ENCODE results near the gene UQCRH.
"Not testable (repeated sequence)": the region's sequence is repeated elsewhere in the genome, so short reads cannot be mapped to it uniquely, and the experiment has no call there.

UQCRH gene

GRCh38 chr1:46334030-46334384 is 30.5 kb downstream of the UQCRH start:
- DNase-seq, result no peak

- DNase-seq, result no peak
Measured at GRCh38 chr1:46335081-46335480, 31.6 kb downstream of the UQCRH start.

GRCh38 chr1:46337409-46337808 is 33.9 kb downstream of the UQCRH start:
- not testable (repeated sequence) for DNase-seq

- peak; percentile 79 for DNase-seq
Measured at GRCh38 chr1:46340404-46341221, 37.1 kb downstream of the UQCRH start, which contains the start of gene NSUN4. NSUN4 (plus strand) TSS chr1:46340807; CDS start chr1:46340827, 20 bp downstream.

- DNase-seq, result no peak
Measured at GRCh38 chr1:46341222-46342083, 38.0 kb downstream of the UQCRH start.

GRCh38 chr1:46342084-46342656 is 38.7 kb downstream of the UQCRH start:
- no peak for DNase-seq

- no peak for DNase-seq
Measured at GRCh38 chr1:46342677-46343350, 39.3 kb downstream of the UQCRH start.

GRCh38 chr1:46343351-46343695 is 39.8 kb downstream of the UQCRH start:
- no peak for DNase-seq

GRCh38 chr1:46343705-46344104 is 40.2 kb downstream of the UQCRH start:
- no peak for DNase-seq

GRCh38 chr1:46344481-46344880 is 41.0 kb downstream of the UQCRH start:
- DNase-seq, result no peak

GRCh38 chr1:46345281-46345680 is 41.8 kb downstream of the UQCRH start:
- DNase-seq, result no peak

- DNase-seq, result no peak
Measured at GRCh38 chr1:46352363-46352762, 48.9 kb downstream of the UQCRH start.

- DNase-seq, result not testable (repeated sequence)
Measured at GRCh38 chr1:46355920-46356319, 52.4 kb downstream of the UQCRH start.

GRCh38 chr1:46362158-46362557 is 58.7 kb downstream of the UQCRH start:
- no peak for DNase-seq

GRCh38 chr1:46363121-46363520 is 59.6 kb downstream of the UQCRH start:
- no peak for DNase-seq

- no peak for DNase-seq
Measured at GRCh38 chr1:46364612-46365011, 61.1 kb downstream of the UQCRH start.

GRCh38 chr1:46365796-46366195 is 62.3 kb downstream of the UQCRH start:
- not testable (repeated sequence) for DNase-seq

Measured in NCI-H1436 treated with DMSO at 0.1 percent for 48 hours (cell line).